Nephron progenitor cell (in vitro differentiated cells): ENCODE data around the gene DLG1.
A peak's percentile ranks its signal among the peaks of the same experiment; 100 is the strongest.

Source experiments
- DNase-seq: peaks from one replicate; pipeline ENCODE4 v3.0.0; 2021
- H3K27ac Mint-ChIP-seq: 2 replicates; pipeline ENCODE4 v1.8.0; 2021; ENCODE audit warnings: mild to moderate bottlenecking, moderate library complexity, mixed read lengths
- H3K27me3 Mint-ChIP-seq: 2 replicates; pipeline ENCODE4 v1.8.0; 2021; ENCODE audit warnings: mild to moderate bottlenecking, low read depth, mixed read lengths; ENCODE audit not compliant: poor library complexity
- H3K36me3 Mint-ChIP-seq: 2 replicates; pipeline ENCODE4 v1.8.0; 2021; ENCODE audit warnings: low read depth, mixed read lengths
- H3K4me1 Mint-ChIP-seq: 2 replicates; pipeline ENCODE4 v1.8.0; 2021; ENCODE audit warnings: mixed read lengths
- H3K4me3 Mint-ChIP-seq: 2 replicates; pipeline ENCODE4 v1.8.0; 2021; ENCODE audit warnings: mild to moderate bottlenecking, moderate library complexity, mixed read lengths
- H3K9me3 Mint-ChIP-seq: 2 replicates; pipeline ENCODE4 v1.8.0; 2021; ENCODE audit warnings: mild to moderate bottlenecking, moderate library complexity, mixed read lengths
- TF ChIP-seq, protein P1 (sequence below): fragments of 200-600 bp; sonication (generic); IDR thresholded peaks from 2 replicates; pipeline ENCODE4 v1.5.0; 2021; ENCODE audit warnings: antibody characterized with exemption

DLG1 gene

DNA sequence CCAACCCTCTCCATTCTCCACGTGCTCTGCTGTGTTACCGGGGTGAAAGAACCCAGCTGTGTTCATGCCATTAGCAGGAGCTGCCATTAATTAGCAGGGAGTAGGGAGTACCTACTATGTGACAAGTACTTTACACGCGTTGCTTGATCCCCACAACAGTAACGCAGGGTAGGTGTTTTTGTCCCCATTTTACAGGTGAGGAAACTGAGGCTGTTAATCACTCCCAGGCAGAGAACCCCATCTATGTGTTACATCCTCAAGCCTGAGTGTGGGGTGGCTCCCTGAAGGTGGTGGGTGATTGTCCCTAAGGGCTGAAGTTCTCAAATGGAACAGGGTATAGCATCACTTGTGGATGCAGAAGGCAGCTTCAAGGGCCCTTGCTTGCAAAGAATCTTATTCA, 291.6 kb downstream of the DLG1 start:
- no peaks in the 10 kb centered on the region for H3K9me3 Mint-ChIP-seq
- peaks cover 23% of the 10 kb centered on the region for H3K4me1 Mint-ChIP-seq
- peaks cover 11% of the 10 kb centered on the region for H3K36me3 Mint-ChIP-seq
- no peak overlapping the region for H3K4me3 Mint-ChIP-seq
- H3K27ac Mint-ChIP-seq = no peak overlapping the region
- no peak for DNase-seq
- TF ChIP-seq, protein P1, sequence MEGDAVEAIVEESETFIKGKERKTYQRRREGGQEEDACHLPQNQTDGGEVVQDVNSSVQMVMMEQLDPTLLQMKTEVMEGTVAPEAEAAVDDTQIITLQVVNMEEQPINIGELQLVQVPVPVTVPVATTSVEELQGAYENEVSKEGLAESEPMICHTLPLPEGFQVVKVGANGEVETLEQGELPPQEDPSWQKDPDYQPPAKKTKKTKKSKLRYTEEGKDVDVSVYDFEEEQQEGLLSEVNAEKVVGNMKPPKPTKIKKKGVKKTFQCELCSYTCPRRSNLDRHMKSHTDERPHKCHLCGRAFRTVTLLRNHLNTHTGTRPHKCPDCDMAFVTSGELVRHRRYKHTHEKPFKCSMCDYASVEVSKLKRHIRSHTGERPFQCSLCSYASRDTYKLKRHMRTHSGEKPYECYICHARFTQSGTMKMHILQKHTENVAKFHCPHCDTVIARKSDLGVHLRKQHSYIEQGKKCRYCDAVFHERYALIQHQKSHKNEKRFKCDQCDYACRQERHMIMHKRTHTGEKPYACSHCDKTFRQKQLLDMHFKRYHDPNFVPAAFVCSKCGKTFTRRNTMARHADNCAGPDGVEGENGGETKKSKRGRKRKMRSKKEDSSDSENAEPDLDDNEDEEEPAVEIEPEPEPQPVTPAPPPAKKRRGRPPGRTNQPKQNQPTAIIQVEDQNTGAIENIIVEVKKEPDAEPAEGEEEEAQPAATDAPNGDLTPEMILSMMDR = no peak
- H3K27me3 Mint-ChIP-seq = peaks cover 21% of the 10 kb centered on the region

- Mint-ChIP-seq H3K9me3 (no peaks in the 10 kb centered on the region), H3K4me3 (no peak overlapping the region), H3K36me3 (peaks cover 11% of the 10 kb centered on the region), H3K4me1 (peaks cover 27% of the 10 kb centered on the region), H3K27me3 (peaks cover 23% of the 10 kb centered on the region), H3K27ac (no peak overlapping the region)
- no peak for DNase-seq
- TF ChIP-seq, protein P1 = no peak
Observed at GRCh38 chr3:197006446-197006845, 292.0 kb downstream of the DLG1 start.

DNA sequence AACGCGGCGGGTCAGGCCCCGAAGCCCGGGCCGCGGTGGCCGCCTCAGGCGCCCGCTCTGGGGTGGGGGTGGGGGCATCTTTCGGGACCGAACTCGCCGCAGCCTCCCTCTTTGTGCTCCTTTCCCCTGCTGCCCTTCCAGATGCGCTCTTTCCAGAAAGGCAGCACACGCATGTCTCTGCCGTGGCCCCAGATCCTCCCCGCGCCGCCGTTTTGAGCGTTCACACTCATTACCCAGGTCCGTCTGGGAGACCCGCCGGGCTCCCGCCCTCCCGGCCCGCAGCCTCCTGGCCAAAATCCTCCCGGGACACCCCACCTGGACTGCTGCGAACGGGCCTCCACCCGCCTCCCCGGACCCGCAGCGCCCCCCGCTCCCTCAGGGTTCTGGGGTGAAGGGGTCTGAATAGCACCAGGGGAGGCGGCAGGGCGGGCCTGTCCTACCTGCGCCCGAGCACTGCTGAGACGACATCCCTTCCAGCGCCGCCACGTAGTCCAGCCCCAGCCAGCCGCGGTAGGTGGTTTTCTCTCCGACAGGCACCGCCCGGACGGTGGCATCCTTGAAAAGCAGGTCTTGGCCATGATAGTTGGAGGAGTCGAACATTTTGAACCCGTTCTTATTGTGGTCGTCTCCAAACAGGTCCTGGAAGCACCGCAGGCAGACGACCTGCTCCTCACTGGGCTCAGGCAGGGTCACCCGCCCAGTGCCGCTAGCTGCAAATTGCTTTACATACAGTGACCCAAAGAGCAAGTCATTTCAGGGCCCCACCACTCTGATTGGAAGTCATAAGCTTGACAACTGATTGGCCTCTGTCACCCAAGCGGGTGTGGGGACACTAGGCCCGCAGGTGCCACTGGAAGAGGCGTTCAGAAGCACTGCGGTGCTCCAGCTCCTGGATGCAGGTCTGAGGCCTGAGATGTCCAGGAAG, 294.7 kb downstream of the DLG1 start:
- TF ChIP-seq, protein P1 = no peak
- Mint-ChIP-seq H3K27me3 (peaks cover 23% of the 10 kb centered on the region), H3K36me3 (peaks cover 11% of the 10 kb centered on the region), H3K4me3 (peak overlapping the region; percentile 81), H3K27ac (no peak overlapping the region), H3K9me3 (no peaks in the 10 kb centered on the region), H3K4me1 (peaks cover 31% of the 10 kb centered on the region)
- DNase-seq = peak; percentile 46

- no peak overlapping the region for H3K27ac Mint-ChIP-seq
- no peaks in the 10 kb centered on the region for H3K9me3 Mint-ChIP-seq
- DNase-seq = peak; percentile 82
- H3K36me3 Mint-ChIP-seq = peaks cover 11% of the 10 kb centered on the region
- H3K4me1 Mint-ChIP-seq = peaks cover 29% of the 10 kb centered on the region
- peaks cover 23% of the 10 kb centered on the region for H3K27me3 Mint-ChIP-seq
- TF ChIP-seq, protein P1 = peak; percentile 48
- H3K4me3 Mint-ChIP-seq = no peak overlapping the region
Observed at GRCh38 chr3:197002701-197003454, 295.5 kb downstream of the DLG1 start.

GRCh38 chr3:197001972-197002700, 296.3 kb downstream of the DLG1 start:
- H3K27ac Mint-ChIP-seq = no peak overlapping the region
- peaks cover 11% of the 10 kb centered on the region for H3K36me3 Mint-ChIP-seq
- peak; percentile 33 for DNase-seq
- peaks cover 26% of the 10 kb centered on the region for H3K4me1 Mint-ChIP-seq
- peaks cover 23% of the 10 kb centered on the region for H3K27me3 Mint-ChIP-seq
- H3K4me3 Mint-ChIP-seq = peak overlapping the region; percentile 76
- TF ChIP-seq, protein P1 = no peak
- no peaks in the 10 kb centered on the region for H3K9me3 Mint-ChIP-seq
